Vagina (tissue), 2 donors: ENCODE results near the gene DAPK2.

Experiments used
- POLR2AphosphoS5 ChIP-seq, 2 donors: sonication (generic); formaldehyde crosslinking; IDR thresholded peaks; one replicate each; pipeline ENCODE4 v1.9.0; 2017; ENCODE audit warnings: antibody characterized with exemption in 2 of 2, mild to moderate bottlenecking in 2 of 2, low read depth in 1 of 2; ENCODE audit not compliant: insufficient read depth in 1 of 2
- TF ChIP-seq, protein P1 (sequence below), 3 experiments: fragments of 450-650 bp in 2 of 3; fragments of 200-600 bp in 1 of 3; sonication (generic) in 1 of 3; IDR thresholded peaks; one replicate each; pipeline ENCODE4 v1.5.1; 2017 to 2019; ENCODE audit warnings: antibody characterized with exemption in 3 of 3, mild to moderate bottlenecking in 2 of 3, moderate library complexity in 2 of 3

- no peak for TF ChIP-seq POLR2AphosphoS5 (IDR thresholded peaks at IDR 0.05; ENCODE audit: insufficient read depth in 1 of 2, low read depth in 1 of 2)
- TF ChIP-seq, protein P1, sequence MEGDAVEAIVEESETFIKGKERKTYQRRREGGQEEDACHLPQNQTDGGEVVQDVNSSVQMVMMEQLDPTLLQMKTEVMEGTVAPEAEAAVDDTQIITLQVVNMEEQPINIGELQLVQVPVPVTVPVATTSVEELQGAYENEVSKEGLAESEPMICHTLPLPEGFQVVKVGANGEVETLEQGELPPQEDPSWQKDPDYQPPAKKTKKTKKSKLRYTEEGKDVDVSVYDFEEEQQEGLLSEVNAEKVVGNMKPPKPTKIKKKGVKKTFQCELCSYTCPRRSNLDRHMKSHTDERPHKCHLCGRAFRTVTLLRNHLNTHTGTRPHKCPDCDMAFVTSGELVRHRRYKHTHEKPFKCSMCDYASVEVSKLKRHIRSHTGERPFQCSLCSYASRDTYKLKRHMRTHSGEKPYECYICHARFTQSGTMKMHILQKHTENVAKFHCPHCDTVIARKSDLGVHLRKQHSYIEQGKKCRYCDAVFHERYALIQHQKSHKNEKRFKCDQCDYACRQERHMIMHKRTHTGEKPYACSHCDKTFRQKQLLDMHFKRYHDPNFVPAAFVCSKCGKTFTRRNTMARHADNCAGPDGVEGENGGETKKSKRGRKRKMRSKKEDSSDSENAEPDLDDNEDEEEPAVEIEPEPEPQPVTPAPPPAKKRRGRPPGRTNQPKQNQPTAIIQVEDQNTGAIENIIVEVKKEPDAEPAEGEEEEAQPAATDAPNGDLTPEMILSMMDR (IDR thresholded peaks at IDR 0.05): no peak
Observed at GRCh38 chr15:63970621-63971426, 75.5 kb downstream of the DAPK2 start.
